Adrenal gland (tissue), 12 donors: ENCODE data around the gene WDR1. TPM values are rescaled to one million over a fixed set of nuclear protein-coding genes. Genes with fewer than 3 reads are reported as not detected.

Experiments
- DNase-seq, 7 donors: peaks; one replicate each; pipeline ENCODE4 v3.0.0-alpha.2; 2019 to 2020
- H3K27ac ChIP-seq, 5 donors: fragments of 200-600 bp; sonication (generic) in 4 of 5; 1 replicate in 3 of 5; 2 replicates in 2 of 5; pipeline versions ENCODE4 v1.5.1 to v1.8.0; 2016 to 2020; ENCODE audit warnings: mild to moderate bottlenecking in 1 of 5
- H3K27me3 ChIP-seq: fragments of 200-600 bp; 2 replicates; pipeline ENCODE4 v1.8.0; 2021
- H3K36me3 ChIP-seq, 2 donors: fragments of 200-600 bp; replicated peaks in 1 of 2; 1 replicate in 1 of 2; 2 replicates in 1 of 2; pipeline versions ENCODE4 v1.5.1 to v1.8.0; 2018 to 2022
- H3K4me1 ChIP-seq, 2 donors: fragments of 200-600 bp; replicated peaks in 1 of 2; 1 replicate in 1 of 2; 2 replicates in 1 of 2; pipeline versions ENCODE4 v1.5.1 to v1.8.0; 2018 to 2021
- H3K4me3 ChIP-seq, 4 donors: fragments of 200-600 bp; sonication (generic) in 3 of 4; one replicate each; pipeline ENCODE4 v1.5.1; 2016 to 2018
- H3K9me3 ChIP-seq, 3 donors: fragments of 200-600 bp; sonication (generic) in 1 of 3; replicated peaks in 1 of 3; 1 replicate in 2 of 3; 2 replicates in 1 of 3; pipeline versions ENCODE4 v1.5.1 to v1.8.0; 2016 to 2021
- POLR2A ChIP-seq, 2 donors: fragments of 450-650 bp; IDR thresholded peaks; one replicate each; pipeline ENCODE4 v1.6.1; 2017; ENCODE audit warnings: antibody characterized with exemption in 2 of 2, mild to moderate bottlenecking in 2 of 2, moderate library complexity in 1 of 2
- WGBS, 4 donors: extraction: QIAGEN DNeasy Blood & Tissue Kit in 2 of 4; methylation state at CpG; one replicate each; pipeline versions ENCODE4 v1.1.5 to v1.1.7; 2013 to 2017; 5-methylcytosine and 5-hydroxymethylcytosine counted together
- intact Hi-C, 2 donors: fragments of 100-400 bp; cut with DNase I; formaldehyde crosslinking; loops; one replicate each; pipeline versions ENCODE4 v1.14.1 to v1.15.0; 2022 to 2023
- polyA plus RNA-seq, 3 donors: library from polyadenylated mRNA; stranded (reverse); fragments of 200-250 nt in 2 of 3; fragments of 350-450 nt in 1 of 3; fragmentation: Illumina TruSeq in 1 of 3; extraction: RNeasy Lipid Tissue Mini Kit (QIAGEN cat#74804) in 1 of 3; gene quantifications; one replicate each; pipeline ENCODE4 v1.2.3, GENCODE V29; 2013 to 2014
- total RNA-seq, 9 donors: library from RNA; depleted of rRNA in 4 of 9; stranded (reverse); fragments of >200 nt in 4 of 9; fragments of 120-200 nt in 1 of 9; fragmentation: NEBNext Ultra II Directional in 1 of 9; extraction: Animal tissue kit (Norgen Biotek cat#: 25700) in 1 of 9; gene quantifications; one replicate each; pipeline versions ENCODE4 v1.1.0 to v1.2.4, GENCODE V29; 2013 to 2023
- TF ChIP-seq, protein P1 (sequence below), 6 experiments: fragments of 450-650 bp in 4 of 6; fragments of 200-600 bp in 2 of 6; sonication (generic) in 1 of 6; IDR thresholded peaks; 1 replicate in 5 of 6; 2 replicates in 1 of 6; pipeline versions ENCODE4 v1.5.1 to v1.8.0; 2016 to 2021; ENCODE audit warnings: antibody characterized with exemption in 6 of 6, mild to moderate bottlenecking in 2 of 6, moderate library complexity in 1 of 6
- donor health status: healthy with polysubstance abuse.
- donor health status: Bipolar disorder and iron deficiency.
- donor health status: DM: yes; HTN: yes; CAD: no.
- donor health status: DM: no; HTN: no; CAD: no.
- donor health status: DM: no; HTN: no; CAD: no.
- donor health status: DM: yes; HTN: yes; CAD: no.

The WDR1 gene
- total and polyA plus RNA-seq, 12 donors = 66.5 to 228 (median 143) TPM

DNA sequence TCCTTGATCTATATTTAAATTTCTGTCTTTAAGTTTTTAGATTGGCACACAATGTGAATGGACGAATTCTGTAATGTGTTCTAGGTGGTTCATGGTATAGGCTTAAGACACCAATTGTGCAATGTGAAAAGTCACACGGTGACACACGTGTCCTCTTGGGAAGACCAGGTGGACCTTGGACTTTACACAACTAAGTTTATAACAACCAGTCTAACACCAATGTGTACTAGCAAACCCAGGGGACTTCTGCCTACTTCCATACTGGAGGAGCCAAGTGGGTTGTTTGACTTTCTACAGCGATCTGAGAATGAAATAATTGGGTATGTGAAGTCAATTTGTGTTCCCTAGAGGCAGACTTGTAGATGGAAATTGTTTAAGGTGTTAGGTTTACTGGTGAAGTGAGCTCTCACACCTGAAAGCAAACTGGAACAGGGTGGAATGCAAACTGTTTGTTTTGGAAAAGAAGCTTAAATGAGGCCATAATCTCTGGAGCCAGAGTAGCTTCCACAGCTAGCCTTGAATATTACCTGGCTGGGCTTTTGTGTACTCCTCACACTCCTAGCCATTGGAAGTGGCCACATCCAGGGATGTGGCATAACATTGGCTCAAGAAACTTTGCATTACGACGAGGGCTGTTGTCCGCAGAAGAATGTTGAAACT is 45.9 kb upstream of the WDR1 start:
- no peak overlapping the region for H3K4me3 ChIP-seq
- H3K4me1 ChIP-seq = no peaks in the 10 kb centered on the region
- no peak for TF ChIP-seq POLR2A (IDR thresholded peaks at IDR 0.05)
- TF ChIP-seq, protein P1, sequence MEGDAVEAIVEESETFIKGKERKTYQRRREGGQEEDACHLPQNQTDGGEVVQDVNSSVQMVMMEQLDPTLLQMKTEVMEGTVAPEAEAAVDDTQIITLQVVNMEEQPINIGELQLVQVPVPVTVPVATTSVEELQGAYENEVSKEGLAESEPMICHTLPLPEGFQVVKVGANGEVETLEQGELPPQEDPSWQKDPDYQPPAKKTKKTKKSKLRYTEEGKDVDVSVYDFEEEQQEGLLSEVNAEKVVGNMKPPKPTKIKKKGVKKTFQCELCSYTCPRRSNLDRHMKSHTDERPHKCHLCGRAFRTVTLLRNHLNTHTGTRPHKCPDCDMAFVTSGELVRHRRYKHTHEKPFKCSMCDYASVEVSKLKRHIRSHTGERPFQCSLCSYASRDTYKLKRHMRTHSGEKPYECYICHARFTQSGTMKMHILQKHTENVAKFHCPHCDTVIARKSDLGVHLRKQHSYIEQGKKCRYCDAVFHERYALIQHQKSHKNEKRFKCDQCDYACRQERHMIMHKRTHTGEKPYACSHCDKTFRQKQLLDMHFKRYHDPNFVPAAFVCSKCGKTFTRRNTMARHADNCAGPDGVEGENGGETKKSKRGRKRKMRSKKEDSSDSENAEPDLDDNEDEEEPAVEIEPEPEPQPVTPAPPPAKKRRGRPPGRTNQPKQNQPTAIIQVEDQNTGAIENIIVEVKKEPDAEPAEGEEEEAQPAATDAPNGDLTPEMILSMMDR (IDR thresholded peaks at IDR 0.05) = no peak
- H3K36me3 ChIP-seq = no peaks in the 10 kb centered on the region
- no peak for DNase-seq
- H3K27ac ChIP-seq = no peak overlapping the region
- no peaks in the 10 kb centered on the region for H3K9me3 ChIP-seq
- WGBS, 4 donors = 75 to 88% (median 86%) methylated on average over 7 of the region's 7 CpGs
- intact Hi-C loops = loop anchor here in 1 of 2 donors (5.0 kb wide), 2 partner anchors 245 to 385 kb away; no protein-coding TSS in a partner anchor
- H3K27me3 ChIP-seq = no peaks in the 10 kb centered on the region

DNA sequence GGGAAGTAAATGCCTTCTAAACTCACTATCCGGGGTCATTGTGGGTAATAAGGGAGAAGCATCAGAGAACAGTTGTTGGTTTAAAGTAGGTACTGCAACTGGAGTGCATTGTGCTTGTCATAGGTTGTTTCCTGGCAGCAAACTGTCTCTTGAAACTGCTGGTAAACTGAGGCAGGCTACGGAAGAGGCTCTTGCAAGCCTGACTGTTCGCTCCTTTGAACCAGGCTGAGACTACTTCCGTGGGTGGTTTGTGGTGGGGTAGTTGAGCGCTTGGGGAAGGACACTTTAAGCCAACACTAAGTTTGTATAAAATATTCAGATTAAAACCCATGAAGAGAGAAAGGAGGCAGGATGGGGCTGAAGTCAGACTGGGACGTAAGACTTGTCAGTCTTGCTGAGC is 45.2 kb upstream of the WDR1 start:
- no peak for DNase-seq
- Histone ChIP-seq H3K4me3 (no peak overlapping the region), H3K9me3 (no peaks in the 10 kb centered on the region), H3K4me1 (no peaks in the 10 kb centered on the region), H3K36me3 (no peaks in the 10 kb centered on the region), H3K27ac (no peak overlapping the region), H3K27me3 (no peaks in the 10 kb centered on the region)
- TF ChIP-seq, protein P1 (IDR thresholded peaks at IDR 0.05) = no peak
- TF ChIP-seq POLR2A (IDR thresholded peaks at IDR 0.05) = no peak
- intact Hi-C loops = loop anchor here in 1 of 2 donors (5.0 kb wide), 2 partner anchors 245 to 385 kb away; no protein-coding TSS in a partner anchor
- WGBS, 4 donors = 83 to 90% (median 85%) methylated on average over 6 of the region's 6 CpGs

DNA sequence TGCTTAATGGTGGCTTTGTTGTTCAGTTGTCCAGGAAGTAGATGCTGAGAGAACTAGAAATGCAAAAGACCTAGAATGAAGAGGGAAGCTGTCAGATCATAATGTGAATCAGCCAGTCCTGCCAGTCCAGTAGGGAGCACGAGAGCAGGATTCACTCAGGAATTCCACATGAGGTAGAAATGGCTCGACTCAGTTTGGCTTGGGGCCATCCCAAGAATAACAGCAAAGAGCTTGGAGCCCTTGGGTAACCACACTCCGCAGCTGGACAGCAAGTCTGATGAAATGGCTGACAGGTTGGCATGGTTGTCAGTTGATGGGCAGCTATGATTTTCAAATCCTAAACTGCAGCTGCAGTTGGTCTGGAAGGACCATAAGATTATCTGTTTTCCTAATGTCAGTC is 44.5 kb upstream of the WDR1 start:
- no peak overlapping the region for H3K27ac ChIP-seq
- intact Hi-C loops = loop anchor here in 1 of 2 donors (5.0 kb wide), 2 partner anchors 246 to 386 kb away; no protein-coding TSS in a partner anchor
- H3K36me3 ChIP-seq = no peaks in the 10 kb centered on the region
- no peaks in the 10 kb centered on the region for H3K4me1 ChIP-seq
- DNase-seq = no peak
- H3K4me3 ChIP-seq = no peak overlapping the region
- 34 to 64% (median 51%) methylated on average over 3 of the region's 3 CpGs for WGBS, 4 donors
- TF ChIP-seq, protein P1 (IDR thresholded peaks at IDR 0.05) = no peak
- no peak for TF ChIP-seq POLR2A (IDR thresholded peaks at IDR 0.05)
- H3K9me3 ChIP-seq = no peaks in the 10 kb centered on the region
- H3K27me3 ChIP-seq = no peaks in the 10 kb centered on the region

DNA sequence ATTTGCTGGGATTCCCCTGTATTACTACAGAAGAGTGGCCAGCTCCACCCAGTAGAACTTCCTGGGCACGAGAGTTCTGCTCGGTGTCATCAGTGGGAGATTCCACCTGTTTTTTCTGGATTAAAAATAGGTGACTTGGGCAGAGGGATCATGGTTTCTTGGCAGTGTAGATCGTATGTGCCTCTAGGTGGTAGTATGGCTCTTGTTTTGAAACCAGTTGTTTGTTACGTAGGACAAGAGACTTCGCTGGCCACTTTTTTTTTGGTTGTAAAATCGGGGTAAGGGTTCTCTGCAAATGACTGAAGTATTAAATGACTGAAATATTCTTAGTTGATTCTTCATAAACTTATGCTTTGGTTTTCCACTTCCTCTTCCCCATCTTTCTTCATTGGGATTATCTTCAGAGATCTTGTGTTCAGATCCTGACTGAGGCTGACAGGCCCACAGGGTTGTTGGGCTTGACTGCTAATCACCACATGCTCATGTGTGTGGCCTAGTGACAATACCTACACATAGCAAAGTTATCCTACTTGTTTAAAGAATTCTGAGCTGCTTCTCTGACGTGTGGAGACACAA is 43.8 kb upstream of the WDR1 start:
- H3K27ac ChIP-seq = no peak overlapping the region
- H3K36me3 ChIP-seq = no peaks in the 10 kb centered on the region
- 64 to 70% (median 67%) methylated on average over 7 of the region's 7 CpGs for WGBS, 4 donors
- H3K4me3 ChIP-seq = no peak overlapping the region
- H3K27me3 ChIP-seq = no peaks in the 10 kb centered on the region
- DNase-seq = no peak
- TF ChIP-seq, protein P1 (IDR thresholded peaks at IDR 0.05) = no peak
- TF ChIP-seq POLR2A (IDR thresholded peaks at IDR 0.05) = no peak
- H3K4me1 ChIP-seq = no peaks in the 10 kb centered on the region
- no peaks in the 10 kb centered on the region for H3K9me3 ChIP-seq
- intact Hi-C loops = loop anchor here in 1 of 2 donors (5.0 kb wide), 2 partner anchors 247 to 387 kb away; no protein-coding TSS in a partner anchor
